Loucy (cell line): ENCODE measurements around the gene OR5A2.

Source experiments
- CTCF ChIP-seq: fragments of 200-600 bp; sonication (generic); conservative IDR thresholded peaks from 2 replicates; pipeline ENCODE4 v1.5.1; 2014; ENCODE audit warnings: mild to moderate bottlenecking, antibody characterized with exemption, low read length
- EZH2phosphoT487 ChIP-seq: fragments of 200-600 bp; IDR thresholded peaks from 2 replicates; pipeline ENCODE4 v1.6.1; 2018; ENCODE audit warnings: antibody characterized with exemption, mild to moderate bottlenecking, moderate library complexity, borderline replicate concordance

GRCh38 chr11:59403546-59403945 lies 22.7 kb downstream of the OR5A2 start:
- no peak for TF ChIP-seq CTCF
- no peak for TF ChIP-seq EZH2phosphoT487
